ENCODE measurements around the gene IDH3A. TPM values are rescaled to one million over a fixed set of nuclear protein-coding genes. Genes with fewer than 3 reads are reported as not detected.

The IDH3A gene
- total RNA-seq, 1 donor from 2014 or later = 19.3 TPM

DNA sequence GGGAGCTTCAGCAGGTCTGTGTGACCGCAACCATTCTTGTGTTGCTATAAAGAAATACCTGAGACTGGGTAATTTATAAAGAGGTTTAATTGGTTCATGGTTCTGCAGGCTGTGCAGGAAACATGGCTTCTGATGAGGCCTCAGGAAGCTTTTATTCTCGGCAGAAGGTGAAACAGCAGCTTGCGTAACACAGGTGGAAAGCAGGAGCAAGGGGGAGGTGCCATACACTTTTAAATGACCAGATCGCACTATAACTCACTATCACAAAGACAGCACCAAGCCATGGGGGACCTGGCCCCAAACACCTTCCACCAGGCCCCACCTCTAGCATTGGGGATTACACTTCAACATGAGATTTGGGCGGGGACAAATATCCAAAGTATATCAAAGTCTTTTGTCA lies 9.6 kb upstream of the IDH3A start:
- DNase-seq (ENCODE audit: low spot score) = no peak
- Mint-ChIP-seq H3K36me3 (no peaks in the 10 kb centered on the region), H3K4me1 (no peaks in the 10 kb centered on the region), H3K4me3 (no peak overlapping the region), H3K9me3 (no peaks in the 10 kb centered on the region), H3K27me3 (ENCODE audit: insufficient read depth, low read depth) (no peaks in the 10 kb centered on the region), H3K27ac (no peak overlapping the region)
- no peaks in the 10 kb centered on the region for H4K20me1 ChIP-seq (ENCODE audit: low read depth)
- H2AFZ ChIP-seq (replicated peaks) = no peak overlapping the region
- no peak for TF ChIP-seq EZH2phosphoT487 (IDR thresholded peaks at IDR 0.05)
- no peak for TF ChIP-seq CTCF (IDR thresholded peaks at IDR 0.05)
- TF ChIP-seq EZH2 (IDR thresholded peaks at IDR 0.05) = no peak
- H3K36me3 ChIP-seq = no peaks in the 10 kb centered on the region
- H3K27ac ChIP-seq = no peak overlapping the region
- no peak overlapping the region for H3K9ac ChIP-seq
- H3K79me2 ChIP-seq (ENCODE audit: low read depth) = no peaks in the 10 kb centered on the region
- no peaks in the 10 kb centered on the region for H3K4me1 ChIP-seq
- no peaks in the 10 kb centered on the region for H3K27me3 ChIP-seq
- no peaks in the 10 kb centered on the region for H3K9me3 ChIP-seq (ENCODE audit: low read depth)
- H3F3A ChIP-seq (ENCODE audit: low read depth) = no peaks in the 10 kb centered on the region
- no peak overlapping the region for H3K4me2 ChIP-seq
- H3K4me3 ChIP-seq = no peak overlapping the region

GRCh38 chr15:78140292-78140691 lies 8.9 kb upstream of the IDH3A start:
- Histone ChIP-seq H3K27me3 (no peaks in the 10 kb centered on the region), H3K9me3 (ENCODE audit: low read depth) (no peaks in the 10 kb centered on the region), H2AFZ (replicated peaks) (no peak overlapping the region), H3K27ac (no peak overlapping the region), H3F3A (ENCODE audit: low read depth) (no peaks in the 10 kb centered on the region), H3K4me3 (no peak overlapping the region), H4K20me1 (ENCODE audit: low read depth) (no peaks in the 10 kb centered on the region), H3K4me1 (no peaks in the 10 kb centered on the region), H3K9ac (no peak overlapping the region), H3K4me2 (no peak overlapping the region), H3K79me2 (ENCODE audit: low read depth) (no peaks in the 10 kb centered on the region), H3K36me3 (no peaks in the 10 kb centered on the region)
- Mint-ChIP-seq H3K4me1 (no peaks in the 10 kb centered on the region), H3K27ac (no peak overlapping the region), H3K27me3 (ENCODE audit: insufficient read depth, low read depth) (no peaks in the 10 kb centered on the region), H3K4me3 (no peak overlapping the region), H3K9me3 (no peaks in the 10 kb centered on the region), H3K36me3 (no peaks in the 10 kb centered on the region)
- no peak for TF ChIP-seq EZH2phosphoT487 (IDR thresholded peaks at IDR 0.05)
- no peak for TF ChIP-seq EZH2 (IDR thresholded peaks at IDR 0.05)
- TF ChIP-seq CTCF (IDR thresholded peaks at IDR 0.05) = no peak
- no peak for DNase-seq (ENCODE audit: low spot score)

- Mint-ChIP-seq H3K4me3 (no peak overlapping the region), H3K9me3 (no peaks in the 10 kb centered on the region), H3K27me3 (ENCODE audit: insufficient read depth, low read depth) (peaks cover 2% of the 10 kb centered on the region), H3K36me3 (no peaks in the 10 kb centered on the region), H3K27ac (no peak overlapping the region), H3K4me1 (peaks cover 2% of the 10 kb centered on the region)
- no peaks in the 10 kb centered on the region for H3F3A ChIP-seq (ENCODE audit: low read depth)
- H3K36me3 ChIP-seq = no peaks in the 10 kb centered on the region
- no peak for DNase-seq (ENCODE audit: low spot score)
- H3K9me3 ChIP-seq (ENCODE audit: low read depth) = no peaks in the 10 kb centered on the region
- no peaks in the 10 kb centered on the region for H3K79me2 ChIP-seq (ENCODE audit: low read depth)
- H3K4me2 ChIP-seq = no peak overlapping the region
- no peak overlapping the region for H3K4me3 ChIP-seq
- no peaks in the 10 kb centered on the region for H3K4me1 ChIP-seq
- TF ChIP-seq EZH2 (IDR thresholded peaks at IDR 0.05) = no peak
- TF ChIP-seq CTCF (IDR thresholded peaks at IDR 0.05) = no peak
- no peak for TF ChIP-seq EZH2phosphoT487 (IDR thresholded peaks at IDR 0.05)
- no peak overlapping the region for H2AFZ ChIP-seq (replicated peaks)
- H4K20me1 ChIP-seq (ENCODE audit: low read depth) = no peaks in the 10 kb centered on the region
- no peak overlapping the region for H3K27ac ChIP-seq
- H3K9ac ChIP-seq = no peak overlapping the region
- no peaks in the 10 kb centered on the region for H3K27me3 ChIP-seq
These were observed 6.8 kb upstream of the IDH3A start for GRCh38 chr15:78142332-78142731.

Data from neural progenitor cell (in vitro differentiated cells).